H1 (cell line): Measurements from ENCODE around the gene TPM2. TPM values are rescaled to one million over a fixed set of nuclear protein-coding genes. Genes with fewer than 3 reads are reported as not detected.
"Not testable (repeated sequence)": the region's sequence is repeated elsewhere in the genome, so short reads cannot be mapped to it uniquely, and the experiment has no call there.

Experiments used
- CTCF ChIA-PET: fragments of 300-600 bp; sonication (Branson Sonifier 250); formaldehyde crosslinking; loops from one replicate; lab custom pipeline; 2021; ENCODE audit not compliant: partially characterized antibody; lab: Charles Lee
- POLR2A ChIA-PET: fragments of 300-600 bp; sonication (Branson Sonifier 250); formaldehyde crosslinking; loops from one replicate; lab custom pipeline; 2021; ENCODE audit warnings: inconsistent platforms; ENCODE audit not compliant: partially characterized antibody; lab: Charles Lee
- DNase-seq, 2 experiments: peaks; one replicate each; pipeline versions ENCODE4 v3.0.0 to v3.0.0-alpha.2; 2010 to 2022; ENCODE audit warnings: low spot score in 2 of 2, low read depth in 1 of 2, mixed read lengths in 1 of 2
- FAIRE-seq: peaks from 2 replicates; lab custom pipeline; 2011; peaks lifted over from hg19 to GRCh38; lab: Jason Lieb, UNC
- H2AFZ ChIP-seq: 2 replicates; pipeline ENCODE4 v1.8.1; 2012; ENCODE audit warnings: low read length, inconsistent platforms
- H2AK5ac ChIP-seq: 2 replicates; pipeline ENCODE4 v1.6.1; 2013; ENCODE audit warnings: low read depth, low read length
- H2BK120ac ChIP-seq: replicated peaks from 2 replicates; pipeline ENCODE3; 2013; ENCODE audit warnings: low read depth, low read length, inconsistent platforms
- H2BK12ac ChIP-seq: 2 replicates; pipeline ENCODE4 v1.6.1; 2013; ENCODE audit warnings: low read depth, low read length
- H2BK15ac ChIP-seq: 2 replicates; pipeline ENCODE4 v1.6.1; 2013; ENCODE audit warnings: low read length
- H2BK20ac ChIP-seq: 2 replicates; pipeline ENCODE4 v1.6.1; 2013; ENCODE audit warnings: low read length
- H2BK5ac ChIP-seq: 2 replicates; pipeline ENCODE4 v1.6.1; 2013; ENCODE audit warnings: low read depth, low read length
- H3K14ac ChIP-seq: 2 replicates; pipeline ENCODE4 v1.6.1; 2013; ENCODE audit warnings: inconsistent platforms; ENCODE audit not compliant: insufficient read length
- H3K18ac ChIP-seq: 2 replicates; pipeline ENCODE4 v1.6.1; 2013; ENCODE audit warnings: low read length; ENCODE audit errors: extremely low read depth
- H3K23ac ChIP-seq: 2 replicates; pipeline ENCODE4 v1.6.1; 2013; ENCODE audit warnings: inconsistent platforms; ENCODE audit not compliant: insufficient read length
- H3K23me2 ChIP-seq: 2 replicates; pipeline ENCODE4 v1.6.1; 2013; ENCODE audit warnings: low read depth, low read length
- H3K27ac ChIP-seq: 2 replicates; pipeline ENCODE4 v1.6.1; 2011; ENCODE audit warnings: low read depth, low read length, inconsistent platforms
- H3K27me3 ChIP-seq, 4 experiments: replicated peaks in 1 of 4; 1 replicate in 1 of 4; 2 replicates in 3 of 4; pipeline versions ENCODE4 v1.6.1 to v1.8.1; 2011 to 2013; ENCODE audit warnings: low read length in 3 of 4, mild to moderate bottlenecking in 3 of 4, inconsistent platforms in 2 of 4, mixed read lengths in 2 of 4, moderate library complexity in 1 of 4; ENCODE audit not compliant: control insufficient read depth in 3 of 4, insufficient read depth in 3 of 4; ENCODE audit errors: extremely low read depth in 1 of 4
- H3K36me3 ChIP-seq, 4 experiments: 2 replicates each; pipeline versions ENCODE4 v1.6.1 to v1.8.1; 2011 to 2013; ENCODE audit warnings: mild to moderate bottlenecking in 4 of 4, low read length in 3 of 4, moderate library complexity in 2 of 4, control low read depth in 1 of 4, inconsistent platforms in 1 of 4; ENCODE audit not compliant: insufficient read depth in 4 of 4, control insufficient read depth in 2 of 4
- H3K4ac ChIP-seq: replicated peaks from 2 replicates; pipeline ENCODE3; 2013; ENCODE audit warnings: low read length, low read depth, mixed read lengths, inconsistent platforms; ENCODE audit not compliant: insufficient read length
- H3K4me1 ChIP-seq, 4 experiments: replicated peaks in 1 of 4; 1 replicate in 1 of 4; 2 replicates in 3 of 4; pipeline versions ENCODE4 v1.6.1 to v1.8.1; 2011 to 2013; ENCODE audit warnings: low read length in 3 of 4, inconsistent platforms in 2 of 4, mixed read lengths in 1 of 4; ENCODE audit not compliant: insufficient read depth in 4 of 4, control insufficient read depth in 3 of 4
- H3K4me2 ChIP-seq, 2 experiments: 2 replicates each; pipeline versions ENCODE4 v1.6.1 to v1.8.1; 2011 to 2013; ENCODE audit warnings: low read depth in 2 of 2, low read length in 2 of 2, control low read depth in 1 of 2, inconsistent platforms in 1 of 2, mild to moderate bottlenecking in 1 of 2; ENCODE audit not compliant: insufficient read depth in 1 of 2
- H3K4me3 ChIP-seq, 4 experiments: fragments of 200-600, 300-600 bp in 1 of 4; sonication (generic), shearing (Covaris generic), sonication (Bioruptor Twin) in 1 of 4; 2 replicates each; pipeline versions ENCODE4 v1.5.1 to v1.8.1; 2011 to 2016; ENCODE audit warnings: low read length in 4 of 4, low read depth in 3 of 4, control low read depth in 2 of 4, inconsistent platforms in 2 of 4, mild to moderate bottlenecking in 2 of 4, mixed read lengths in 1 of 4, moderate library complexity in 1 of 4; ENCODE audit not compliant: insufficient read depth in 2 of 4; ENCODE audit errors: extremely low read depth in 1 of 4
- H3K56ac ChIP-seq: replicated peaks from 2 replicates; pipeline ENCODE3; 2013; ENCODE audit warnings: low read depth, mild to moderate bottlenecking, mixed read lengths, low read length, inconsistent platforms; ENCODE audit not compliant: insufficient read length
- H3K79me1 ChIP-seq: 2 replicates; pipeline ENCODE4 v1.6.1; 2013; ENCODE audit warnings: low read depth, low read length, control low read depth
- H3K79me2 ChIP-seq, 2 experiments: 2 replicates each; pipeline versions ENCODE4 v1.6.1 to v1.8.1; 2012 to 2013; ENCODE audit warnings: low read length in 2 of 2, mild to moderate bottlenecking in 2 of 2, inconsistent platforms in 1 of 2; ENCODE audit not compliant: insufficient read depth in 2 of 2, control insufficient read depth in 1 of 2
- H3K9ac ChIP-seq, 4 experiments: replicated peaks in 1 of 4; 1 replicate in 1 of 4; 2 replicates in 3 of 4; pipeline versions ENCODE4 v1.6.1 to v1.8.1; 2011 to 2013; ENCODE audit warnings: low read depth in 3 of 4, low read length in 3 of 4, control low read depth in 2 of 4, mild to moderate bottlenecking in 2 of 4, moderate library complexity in 2 of 4, inconsistent platforms in 1 of 4; ENCODE audit errors: extremely low read depth in 1 of 4
- H3K9me3 ChIP-seq, 2 experiments: 2 replicates each; pipeline versions ENCODE4 v1.6.1 to v1.8.1; 2012 to 2013; ENCODE audit warnings: mild to moderate bottlenecking in 2 of 2, moderate library complexity in 2 of 2, control low read depth in 1 of 2, inconsistent platforms in 1 of 2, low read depth in 1 of 2, low read length in 1 of 2, mixed read lengths in 1 of 2; ENCODE audit not compliant: insufficient read depth in 2 of 2
- H4K20me1 ChIP-seq, 2 experiments: replicated peaks in 1 of 2; 2 replicates each; pipeline versions ENCODE3 to v1.8.1; 2011 to 2013; ENCODE audit warnings: inconsistent platforms in 2 of 2, low read length in 2 of 2, mild to moderate bottlenecking in 1 of 2; ENCODE audit not compliant: insufficient read depth in 2 of 2, control insufficient read depth in 1 of 2
- H4K5ac ChIP-seq: 2 replicates; pipeline ENCODE4 v1.6.1; 2013; ENCODE audit warnings: low read length, low read depth, mixed read lengths, inconsistent platforms; ENCODE audit not compliant: insufficient read length
- H4K8ac ChIP-seq: 2 replicates; pipeline ENCODE4 v1.8.0; 2013; ENCODE audit warnings: mild to moderate bottlenecking, moderate library complexity, low read length, inconsistent platforms; ENCODE audit not compliant: insufficient read depth; ENCODE audit errors: extremely low read depth
- H4K91ac ChIP-seq: replicated peaks from 2 replicates; pipeline ENCODE3; 2013; ENCODE audit warnings: low read length, mixed read lengths, inconsistent platforms; ENCODE audit not compliant: insufficient read length
- WGBS, 2 experiments: shearing (Covaris generic) in 1 of 2; methylation state at CpG; one replicate each; pipeline versions ENCODE4 v1.1.6 to v1.1.7; 2013 to 2015; ENCODE audit warnings: low lambda C conversion rate in 2 of 2, mixed read lengths in 2 of 2, inconsistent platforms in 1 of 2, low coverage in 1 of 2, missing lambda C conversion rate in 1 of 2; ENCODE audit not compliant: insufficient replicate concordance in 2 of 2, insufficient coverage in 1 of 2, insufficient read length in 1 of 2; ENCODE audit errors: extremely low coverage in 1 of 2, missing lambda C conversion rate in 1 of 2; 5-methylcytosine and 5-hydroxymethylcytosine counted together
- polyA plus RNA-seq, 7 experiments: library from polyadenylated mRNA; depleted of rRNA in 3 of 7; stranded (reverse) in 5 of 7; unstranded in 2 of 7; fragments of >200 nt in 5 of 7; fragments of 200-250 nt in 2 of 7; gene quantifications; 1 replicate in 5 of 7; 2 replicates in 1 of 7; 4 replicates in 1 of 7; pipeline versions ENCODE4 v1.2.1 to v1.2.3, GENCODE V29; 2011 to 2013; ENCODE audit warnings: missing spikeins in 2 of 7, mixed read lengths in 2 of 7
- total RNA-seq: library from RNA; stranded (reverse); fragmentation: NEBNext Ultra II Directional; extraction: Animal tissue kit (Norgen Biotek cat#: 25700); gene quantifications from 2 replicates; pipeline ENCODE4 v1.2.1, GENCODE V29; 2021

TPM2 gene
- total and polyA plus RNA-seq, 2 of the 8 experiments (the other 6 are each of a cell fraction or from before 2014, with no cell fraction given): 62.5 to 181 TPM

GRCh38 chr9:35637427-35637955, 52.2 kb downstream of the TPM2 start:
- H3K36me3 ChIP-seq, H3K14ac ChIP-seq, H3K18ac ChIP-seq, H3K23ac ChIP-seq, FAIRE-seq, H2BK15ac ChIP-seq, H3K56ac ChIP-seq, H3K9ac ChIP-seq, H3K79me1 ChIP-seq, H4K20me1 ChIP-seq, H2BK120ac ChIP-seq, H3K4ac ChIP-seq, H4K5ac ChIP-seq, H3K27ac ChIP-seq, H3K23me2 ChIP-seq, H3K4me1 ChIP-seq, POLR2A ChIA-PET, H3K4me3 ChIP-seq, H4K91ac ChIP-seq, H3K79me2 ChIP-seq, H2AFZ ChIP-seq, H3K4me2 ChIP-seq, CTCF ChIA-PET, H2BK20ac ChIP-seq, H2BK5ac ChIP-seq, H4K8ac ChIP-seq, DNase-seq, H2AK5ac ChIP-seq, H3K9me3 ChIP-seq, H3K27me3 ChIP-seq, H2BK12ac ChIP-seq: not testable (repeated sequence)
- WGBS, 2 experiments: 92% methylated on average over 9 of the region's 9 CpGs; no CpG with 5 or more reads in 1 of the 2 experiments

- H3K27me3 ChIP-seq, H3K14ac ChIP-seq, H3K9me3 ChIP-seq, H3K56ac ChIP-seq, H3K4me3 ChIP-seq, H3K79me1 ChIP-seq, H3K4ac ChIP-seq, DNase-seq, H3K79me2 ChIP-seq, H3K4me1 ChIP-seq, H3K36me3 ChIP-seq, H4K20me1 ChIP-seq, H3K23ac ChIP-seq, H2BK5ac ChIP-seq, H2AK5ac ChIP-seq, H2BK12ac ChIP-seq, H2BK20ac ChIP-seq, H3K18ac ChIP-seq, H2AFZ ChIP-seq, H4K91ac ChIP-seq, H3K27ac ChIP-seq, FAIRE-seq, H3K4me2 ChIP-seq, H3K9ac ChIP-seq, H2BK120ac ChIP-seq, H3K23me2 ChIP-seq, H4K8ac ChIP-seq, H4K5ac ChIP-seq, CTCF ChIA-PET, H2BK15ac ChIP-seq, POLR2A ChIA-PET: not testable (repeated sequence)
- WGBS, 2 experiments: 91% methylated on average over 6 of the region's 6 CpGs; no CpG with 5 or more reads in 1 of the 2 experiments
Observed at GRCh38 chr9:35636877-35637246, 52.9 kb downstream of the TPM2 start.
